ENCODE results near the gene KIF16B. TPM values are rescaled to one million over a fixed set of nuclear protein-coding genes. Genes with fewer than 3 reads are reported as not detected.

Gene KIF16B
- total RNA-seq, 4 donors from 2014 or later = 70.5 to 169 (median 80.2) TPM

DNA sequence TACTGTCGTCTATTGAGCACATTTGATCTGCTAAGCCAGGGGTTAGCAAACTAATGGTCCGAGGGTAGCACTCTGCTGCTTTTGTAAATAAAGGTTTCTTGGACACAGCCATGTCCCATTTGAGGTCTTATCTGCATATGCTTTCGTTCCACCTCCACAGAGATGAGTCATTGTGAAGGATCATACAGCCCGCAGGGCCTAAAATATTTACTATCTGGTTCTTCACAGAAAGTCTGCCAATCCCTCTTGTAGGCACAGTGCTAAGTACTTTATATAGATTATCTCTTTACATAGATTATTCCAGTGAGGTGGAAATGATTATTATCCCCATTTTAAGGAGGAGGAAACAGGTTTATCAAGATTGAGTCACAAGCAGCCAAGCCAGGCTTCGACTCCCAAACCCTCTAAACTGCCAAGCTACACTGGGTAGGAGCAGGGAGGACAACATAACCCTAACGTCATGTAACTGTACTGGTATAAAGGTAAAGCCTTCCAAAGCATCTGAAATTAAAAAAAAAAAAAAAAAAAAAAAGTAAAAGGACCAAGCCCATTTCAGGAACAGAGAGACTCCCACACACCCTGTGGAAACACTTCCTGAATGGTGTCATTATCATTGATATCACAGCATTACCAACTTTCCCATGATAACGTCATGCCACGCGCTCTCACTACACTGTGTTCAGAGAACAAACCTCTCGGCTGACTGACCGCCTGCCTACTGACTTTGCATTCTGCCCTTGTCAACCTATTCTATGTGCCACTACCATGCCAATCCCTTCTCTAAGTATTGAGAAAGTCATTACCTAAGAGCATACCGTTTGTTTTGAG lies 101.0 kb downstream of the KIF16B start:
- DNase-seq = no peak
- Histone ChIP-seq H3K4me3 (no peak overlapping the region), H3K36me3 (no peaks in the 10 kb centered on the region), H3K9me3 (no peaks in the 10 kb centered on the region), H3K27ac (no peak overlapping the region), H3K4me1 (peaks cover 0 to 11% (median 0%) of the 10 kb centered on the region in 4 donors), H3K27me3 (no peaks in the 10 kb centered on the region)
- TF ChIP-seq, protein P1, sequence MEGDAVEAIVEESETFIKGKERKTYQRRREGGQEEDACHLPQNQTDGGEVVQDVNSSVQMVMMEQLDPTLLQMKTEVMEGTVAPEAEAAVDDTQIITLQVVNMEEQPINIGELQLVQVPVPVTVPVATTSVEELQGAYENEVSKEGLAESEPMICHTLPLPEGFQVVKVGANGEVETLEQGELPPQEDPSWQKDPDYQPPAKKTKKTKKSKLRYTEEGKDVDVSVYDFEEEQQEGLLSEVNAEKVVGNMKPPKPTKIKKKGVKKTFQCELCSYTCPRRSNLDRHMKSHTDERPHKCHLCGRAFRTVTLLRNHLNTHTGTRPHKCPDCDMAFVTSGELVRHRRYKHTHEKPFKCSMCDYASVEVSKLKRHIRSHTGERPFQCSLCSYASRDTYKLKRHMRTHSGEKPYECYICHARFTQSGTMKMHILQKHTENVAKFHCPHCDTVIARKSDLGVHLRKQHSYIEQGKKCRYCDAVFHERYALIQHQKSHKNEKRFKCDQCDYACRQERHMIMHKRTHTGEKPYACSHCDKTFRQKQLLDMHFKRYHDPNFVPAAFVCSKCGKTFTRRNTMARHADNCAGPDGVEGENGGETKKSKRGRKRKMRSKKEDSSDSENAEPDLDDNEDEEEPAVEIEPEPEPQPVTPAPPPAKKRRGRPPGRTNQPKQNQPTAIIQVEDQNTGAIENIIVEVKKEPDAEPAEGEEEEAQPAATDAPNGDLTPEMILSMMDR (IDR thresholded peaks at IDR 0.05) = no peak
- TF ChIP-seq POLR2A (IDR thresholded peaks at IDR 0.05) = no peak

DNA sequence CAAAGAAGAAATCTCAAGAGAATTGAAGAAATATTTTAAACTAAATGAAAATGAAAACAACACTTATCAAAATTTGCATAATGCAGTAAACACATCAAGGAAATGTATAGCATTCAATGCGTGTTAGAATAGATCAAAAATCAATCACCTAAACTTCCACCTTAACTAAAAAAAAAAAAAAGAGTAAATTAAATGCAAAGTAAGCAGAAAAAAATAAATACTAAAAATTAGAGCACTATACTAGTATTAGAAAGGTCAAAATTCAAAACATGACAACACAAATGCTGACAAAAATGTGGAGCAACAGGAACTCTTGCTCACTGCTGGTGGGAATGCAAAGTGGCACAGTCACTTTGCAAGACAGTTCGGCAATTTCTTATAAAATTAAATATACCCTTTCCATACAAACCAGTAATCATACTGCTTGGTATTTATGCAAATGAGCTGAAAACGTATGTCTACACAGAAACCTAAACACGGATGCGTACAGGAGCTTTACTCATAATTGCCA lies 103.8 kb downstream of the KIF16B start:
- H3K36me3 ChIP-seq = no peaks in the 10 kb centered on the region
- TF ChIP-seq, protein P1 (IDR thresholded peaks at IDR 0.05) = no peak
- H3K27ac ChIP-seq = no peak overlapping the region
- H3K4me1 ChIP-seq = peaks cover 0 to 3% (median 0%) of the 10 kb centered on the region in 4 donors
- H3K9me3 ChIP-seq = no peaks in the 10 kb centered on the region
- no peak overlapping the region for H3K4me3 ChIP-seq
- no peaks in the 10 kb centered on the region for H3K27me3 ChIP-seq
- no peak for DNase-seq

DNA sequence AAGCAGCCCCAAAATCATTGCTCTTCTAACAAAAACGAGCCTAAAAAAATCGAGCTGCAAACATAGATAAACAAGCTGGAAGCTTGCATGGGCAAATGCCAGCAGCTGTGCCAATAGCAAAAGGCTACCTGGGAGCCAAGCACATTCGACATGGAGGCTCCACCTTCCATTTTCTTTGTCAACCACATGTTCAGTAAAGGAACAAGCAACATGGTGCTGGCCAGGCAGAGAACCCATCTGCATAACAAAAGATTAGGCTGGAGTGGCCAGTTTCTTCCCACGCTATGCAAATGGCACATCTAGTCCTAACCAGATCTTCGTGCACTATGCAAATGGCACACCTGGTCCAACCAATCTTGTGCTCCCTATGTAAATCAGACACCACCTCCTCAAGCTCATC lies 110.5 kb downstream of the KIF16B start:
- TF ChIP-seq POLR2A (IDR thresholded peaks at IDR 0.05) = no peak
- TF ChIP-seq, protein P1 (IDR thresholded peaks at IDR 0.05) = no peak
- Histone ChIP-seq H3K4me1 (peaks cover 0 to 6% (median 0%) of the 10 kb centered on the region in 4 donors), H3K36me3 (no peaks in the 10 kb centered on the region), H3K27ac (no peak overlapping the region), H3K9me3 (no peaks in the 10 kb centered on the region), H3K4me3 (no peak overlapping the region), H3K27me3 (no peaks in the 10 kb centered on the region)
- DNase-seq = no peak

DNA sequence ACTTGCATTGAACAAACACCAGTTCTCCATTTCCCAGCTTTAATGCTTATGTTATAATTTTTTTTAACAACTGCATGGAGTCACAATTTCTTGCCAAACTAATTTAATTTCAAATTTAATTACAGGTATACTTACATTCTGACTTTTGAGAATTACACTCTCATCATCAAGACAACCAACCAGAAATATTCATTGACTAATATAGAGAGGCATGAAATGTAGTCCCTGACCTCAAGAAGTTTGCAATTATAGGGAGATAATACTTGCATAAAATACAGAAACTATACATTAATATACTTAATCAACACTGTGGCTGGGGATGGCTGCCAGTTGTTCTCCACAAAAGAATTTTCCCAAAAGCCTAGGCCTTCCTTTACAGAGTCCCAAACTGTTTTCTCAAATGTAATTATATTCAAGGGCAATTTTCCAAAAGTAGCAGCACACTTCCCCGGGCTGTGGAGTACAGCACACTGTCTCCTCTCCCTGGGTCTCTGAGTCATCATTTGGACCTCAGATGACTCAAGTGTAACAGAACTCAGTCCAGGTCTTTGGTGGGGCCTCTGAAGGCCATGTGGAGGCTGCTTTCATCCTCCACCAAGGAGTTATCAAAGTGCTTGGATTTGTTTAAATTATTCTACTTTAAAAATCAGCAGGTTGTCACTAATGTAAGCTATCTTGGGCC lies 114.1 kb downstream of the KIF16B start:
- Histone ChIP-seq H3K4me1 (peaks cover 0 to 6% (median 0%) of the 10 kb centered on the region in 4 donors), H3K36me3 (no peaks in the 10 kb centered on the region), H3K27ac (no peak overlapping the region), H3K9me3 (no peaks in the 10 kb centered on the region), H3K4me3 (no peak overlapping the region), H3K27me3 (no peaks in the 10 kb centered on the region)
- DNase-seq = no peak
- TF ChIP-seq, protein P1 (IDR thresholded peaks at IDR 0.05) = no peak
- no peak for TF ChIP-seq POLR2A (IDR thresholded peaks at IDR 0.05)

DNA sequence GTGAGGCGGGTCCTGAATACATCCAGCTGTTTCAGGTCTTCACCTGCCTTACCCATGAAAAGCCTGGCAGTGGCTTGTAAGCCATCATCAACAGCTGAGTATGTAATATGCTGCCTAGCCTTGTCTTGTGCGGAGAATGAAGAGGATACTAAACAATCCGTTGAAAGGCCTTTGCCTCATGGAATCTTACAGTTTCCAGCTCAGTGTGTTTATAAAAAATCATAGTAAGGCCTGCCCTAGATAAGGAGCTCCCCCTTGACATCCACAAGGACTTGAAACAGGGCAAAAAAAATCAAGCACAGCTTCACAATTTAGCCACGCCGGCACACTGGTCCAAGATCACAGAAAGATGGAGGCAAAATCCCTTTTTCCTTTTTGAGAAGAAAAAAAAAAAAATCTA lies 115.7 kb downstream of the KIF16B start:
- peaks cover 0 to 6% (median 0%) of the 10 kb centered on the region in 4 donors for H3K4me1 ChIP-seq
- TF ChIP-seq POLR2A (IDR thresholded peaks at IDR 0.05) = no peak
- TF ChIP-seq, protein P1 (IDR thresholded peaks at IDR 0.05) = no peak

More for the DNA sequence above, 115.7 kb downstream of the KIF16B start:
- H3K27me3 ChIP-seq = no peaks in the 10 kb centered on the region
- no peak overlapping the region for H3K27ac ChIP-seq
- H3K4me3 ChIP-seq = no peak overlapping the region
- no peaks in the 10 kb centered on the region for H3K36me3 ChIP-seq
- no peak for DNase-seq
- no peaks in the 10 kb centered on the region for H3K9me3 ChIP-seq
